D341Med (cell line): ENCODE data around the gene ADGRE1.

ENCODE experiments used
- DNase-seq: peaks from one replicate; pipeline ENCODE4 v3.0.0; 2012; ENCODE audit warnings: low spot score

The ADGRE1 gene

GRCh38 chr19:6876748-6877147 lies 10.6 kb upstream of the ADGRE1 start:
- no peak for DNase-seq

GRCh38 chr19:6877766-6878165 lies 9.6 kb upstream of the ADGRE1 start:
- no peak for DNase-seq

- DNase-seq: no peak
These were observed 992 bp upstream of the ADGRE1 start for GRCh38 chr19:6886277-6886897.

GRCh38 chr19:6888967-6889366 lies 1.6 kb downstream of the ADGRE1 start:
- DNase-seq: no peak

- DNase-seq: no peak
These were observed 3.1 kb downstream of the ADGRE1 start for GRCh38 chr19:6890401-6890913.

- DNase-seq: no peak
These were observed 3.6 kb downstream of the ADGRE1 start for GRCh38 chr19:6890938-6891337.

GRCh38 chr19:6891761-6892385 lies 4.5 kb downstream of the ADGRE1 start:
- no peak for DNase-seq

GRCh38 chr19:6894313-6894712 lies 6.9 kb downstream of the ADGRE1 start:
- no peak for DNase-seq

GRCh38 chr19:6903446-6903845 lies 16.1 kb downstream of the ADGRE1 start:
- no peak for DNase-seq

- DNase-seq: no peak
These were observed 19.2 kb downstream of the ADGRE1 start for GRCh38 chr19:6906559-6907060.

GRCh38 chr19:6911523-6911922 lies 24.1 kb downstream of the ADGRE1 start:
- no peak for DNase-seq

GRCh38 chr19:6914321-6914720 lies 26.9 kb downstream of the ADGRE1 start:
- no peak for DNase-seq

GRCh38 chr19:6916952-6917351 lies 29.6 kb downstream of the ADGRE1 start:
- no peak for DNase-seq

GRCh38 chr19:6925386-6925785 lies 38.0 kb downstream of the ADGRE1 start:
- no peak for DNase-seq

- DNase-seq: no peak
These were observed 38.7 kb downstream of the ADGRE1 start for GRCh38 chr19:6925801-6926751.

GRCh38 chr19:6930190-6930589 lies 42.8 kb downstream of the ADGRE1 start:
- no peak for DNase-seq

GRCh38 chr19:6935069-6935468 lies 47.7 kb downstream of the ADGRE1 start:
- DNase-seq: no peak

- DNase-seq: no peak
These were observed 48.2 kb downstream of the ADGRE1 start for GRCh38 chr19:6935618-6936017.

GRCh38 chr19:6945733-6946132 lies 58.4 kb downstream of the ADGRE1 start:
- no peak for DNase-seq

- no peak for DNase-seq
These were observed 60.4 kb downstream of the ADGRE1 start for GRCh38 chr19:6947745-6948144.

- DNase-seq: no peak
These were observed 61.5 kb downstream of the ADGRE1 start for GRCh38 chr19:6948884-6949283.

- no peak for DNase-seq
These were observed 65.6 kb downstream of the ADGRE1 start for GRCh38 chr19:6952956-6953355.

- no peak for DNase-seq
These were observed 67.7 kb downstream of the ADGRE1 start for GRCh38 chr19:6955082-6955481.
